GM21737 (cell line): ENCODE measurements around the gene DCTN2.
"Not testable (repeated sequence)": the region's sequence is repeated elsewhere in the genome, so short reads cannot be mapped to it uniquely, and the experiment has no call there.

Source experiments
- ATAC-seq: cut with Tn5 transposase; IDR thresholded peaks from one replicate; pipeline ENCODE4 v1.9.1; 2021; ENCODE audit warnings: mild to moderate bottlenecking, moderate library complexity; ENCODE audit not compliant: unreplicated experiment

DCTN2 gene

GRCh38 chr12:57577981-57578758, 31.2 kb upstream of the DCTN2 start:
- no peak for ATAC-seq

- no peak for ATAC-seq
Measured at GRCh38 chr12:57576613-57577160, 29.7 kb upstream of the DCTN2 start.

GRCh38 chr12:57575771-57576612, 29.0 kb upstream of the DCTN2 start:
- ATAC-seq: no peak

- no peak for ATAC-seq
Measured at GRCh38 chr12:57574795-57575194, 27.8 kb upstream of the DCTN2 start.

- no peak for ATAC-seq
Measured at GRCh38 chr12:57571926-57572762, 25.2 kb upstream of the DCTN2 start.

GRCh38 chr12:57570438-57570837, 23.4 kb upstream of the DCTN2 start:
- not testable (repeated sequence) for ATAC-seq

GRCh38 chr12:57569858-57570257, 22.9 kb upstream of the DCTN2 start:
- no peak for ATAC-seq

GRCh38 chr12:57568838-57569237, 21.8 kb upstream of the DCTN2 start:
- no peak for ATAC-seq

GRCh38 chr12:57564178-57564740, 17.3 kb upstream of the DCTN2 start:
- ATAC-seq: no peak

- no peak for ATAC-seq
Measured at GRCh38 chr12:57563358-57563757, 16.4 kb upstream of the DCTN2 start.

- not testable (repeated sequence) for ATAC-seq
Measured at GRCh38 chr12:57561117-57561516, 14.1 kb upstream of the DCTN2 start.

GRCh38 chr12:57560516-57560915, 13.5 kb upstream of the DCTN2 start:
- no peak for ATAC-seq

GRCh38 chr12:57558864-57559263, 11.9 kb upstream of the DCTN2 start:
- ATAC-seq: no peak

GRCh38 chr12:57554897-57555296, 7.9 kb upstream of the DCTN2 start:
- ATAC-seq: no peak

GRCh38 chr12:57554453-57554852, 7.5 kb upstream of the DCTN2 start:
- ATAC-seq: no peak

- ATAC-seq: no peak
Measured at GRCh38 chr12:57553343-57554202, 6.6 kb upstream of the DCTN2 start.

GRCh38 chr12:57552835-57553313, 5.9 kb upstream of the DCTN2 start:
- ATAC-seq: no peak

GRCh38 chr12:57552306-57552651, 5.3 kb upstream of the DCTN2 start:
- ATAC-seq: no peak

- ATAC-seq: no peak
Measured at GRCh38 chr12:57551637-57552305, 4.8 kb upstream of the DCTN2 start.
